GM18861 (cell line): Measurements from ENCODE around the gene AP5Z1.

Source experiments
- ATAC-seq: cut with Tn5 transposase; IDR thresholded peaks from one replicate; pipeline ENCODE4 v1.9.1; 2021; ENCODE audit not compliant: unreplicated experiment

The AP5Z1 gene

DNA sequence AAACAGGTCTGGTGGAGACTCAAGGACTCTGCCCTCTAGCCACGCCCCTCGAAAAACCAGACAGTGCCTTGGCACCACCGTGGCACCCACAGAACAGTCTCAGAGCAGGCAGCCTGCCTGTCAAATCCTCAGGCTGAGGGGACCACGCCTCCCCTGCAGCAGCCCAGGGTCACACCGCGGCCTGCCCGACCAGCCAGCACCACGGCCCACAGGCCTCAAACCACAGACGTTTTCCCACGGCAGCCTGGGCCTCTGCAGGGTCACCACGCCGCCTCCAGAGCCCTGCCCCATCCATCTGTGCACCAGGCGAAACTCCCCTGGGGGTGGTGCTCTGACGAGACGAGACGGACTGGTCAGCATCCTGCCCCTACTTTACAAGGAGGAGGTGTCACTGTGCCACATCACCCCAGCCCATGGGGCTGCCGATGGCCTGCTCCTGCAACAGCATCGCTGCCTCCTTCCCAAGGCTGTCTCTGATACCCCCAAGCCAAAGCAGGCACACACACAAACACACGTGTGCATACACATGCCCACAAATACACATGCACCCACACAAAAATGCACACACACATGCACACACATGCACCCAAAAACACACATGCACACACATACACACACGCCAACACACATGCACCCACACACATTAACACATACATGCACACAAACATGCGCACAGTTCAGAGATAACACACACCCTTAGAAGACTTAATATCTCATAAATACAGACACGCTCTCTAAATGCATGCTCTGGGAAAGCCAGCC, 61.8 kb downstream of the AP5Z1 start:
- no peak for ATAC-seq

DNA sequence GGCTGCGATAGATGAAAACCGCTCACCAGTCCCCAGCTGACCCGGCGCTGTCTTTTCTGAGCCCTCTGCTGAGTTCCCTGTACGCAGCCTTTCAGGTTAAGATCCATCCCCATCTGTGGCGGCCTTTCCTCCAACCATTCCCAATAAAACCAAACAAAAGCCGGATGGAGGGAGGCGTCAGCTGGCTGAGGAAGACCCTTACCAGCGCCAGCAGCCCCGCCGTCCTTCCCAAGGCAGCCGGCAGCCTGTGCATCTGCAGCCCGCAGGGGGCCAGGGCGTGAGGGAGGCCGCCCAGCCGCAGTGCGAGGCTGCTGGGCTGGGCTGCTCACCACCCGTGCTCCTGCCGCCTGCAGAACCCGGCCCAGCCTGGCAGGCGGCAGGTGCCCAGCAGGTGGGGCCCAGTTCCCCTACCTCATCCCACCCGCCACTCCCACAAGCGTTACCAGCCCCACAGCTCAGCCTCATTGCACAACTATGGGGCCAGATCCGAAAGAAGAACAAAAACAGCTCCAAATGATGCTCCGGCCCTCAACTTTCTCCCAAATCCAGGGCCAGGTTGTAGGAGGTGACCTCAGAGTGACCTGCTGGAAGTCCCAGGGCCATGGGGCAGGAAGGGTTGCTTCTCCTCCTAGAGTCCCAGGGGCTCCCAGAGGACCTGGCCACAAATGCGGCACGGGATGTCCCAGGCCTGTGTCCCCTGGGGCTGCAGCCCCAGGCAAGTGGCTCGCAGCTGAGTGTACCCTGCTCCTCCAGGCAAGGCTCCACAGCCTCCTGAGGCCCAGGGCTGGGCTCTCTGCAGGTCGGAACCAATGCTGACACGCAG, 62.6 kb downstream of the AP5Z1 start:
- ATAC-seq, result no peak

DNA sequence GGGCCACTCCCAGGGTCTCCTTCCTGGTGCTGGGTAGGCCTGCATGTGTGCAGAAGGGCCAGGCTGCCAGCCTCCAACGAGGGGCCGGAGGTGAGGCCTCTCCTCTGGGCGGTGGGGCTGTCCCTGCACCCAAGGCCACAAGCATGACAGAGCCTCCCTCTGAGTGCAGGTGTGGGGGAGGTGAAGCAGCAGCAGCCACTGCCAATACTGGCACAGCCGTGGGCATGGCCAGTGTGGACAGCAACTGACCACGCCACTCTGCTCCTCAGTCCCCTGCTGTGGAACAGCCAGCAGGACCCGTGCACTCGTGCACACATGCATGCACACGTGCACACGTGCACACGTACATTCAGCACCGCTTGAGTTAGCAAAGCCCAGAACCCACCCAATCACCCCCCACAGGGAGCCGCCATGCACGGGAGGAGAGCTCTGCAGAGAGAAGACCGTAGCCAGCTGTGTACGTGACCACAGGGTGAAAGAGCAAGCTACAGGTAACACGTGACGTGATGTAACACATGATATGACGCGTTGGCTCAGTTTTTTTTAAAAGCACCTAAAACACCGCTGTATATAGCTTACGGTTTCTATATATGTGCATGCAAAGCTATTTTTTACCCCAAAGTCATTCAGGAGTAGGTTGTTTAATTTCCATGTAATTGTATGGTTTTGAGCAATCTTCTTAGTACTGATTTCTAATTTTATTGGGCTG, 63.4 kb downstream of the AP5Z1 start:
- no peak for ATAC-seq

GRCh38 chr7:4840079-4840501, 64.7 kb downstream of the AP5Z1 start:
- ATAC-seq, result no peak
